HG03521 (cell line): Measurements from ENCODE around the gene IL1RN.
"Not testable (repeated sequence)": the region's sequence is repeated elsewhere in the genome, so short reads cannot be mapped to it uniquely, and the experiment has no call there.

Source experiments
- ATAC-seq: cut with Tn5 transposase; IDR thresholded peaks from one replicate; pipeline ENCODE4 v1.9.1; 2021; ENCODE audit warnings: mild to moderate bottlenecking, moderate library complexity; ENCODE audit not compliant: unreplicated experiment

The IL1RN gene

GRCh38 chr2:113126845-113127645 is at the start of gene IL1RN:
TSS of gene IL1RN (plus strand) at chr2:113127598. CDS start at chr2:113127625, 27 bp downstream.
- ATAC-seq: no peak

DNA sequence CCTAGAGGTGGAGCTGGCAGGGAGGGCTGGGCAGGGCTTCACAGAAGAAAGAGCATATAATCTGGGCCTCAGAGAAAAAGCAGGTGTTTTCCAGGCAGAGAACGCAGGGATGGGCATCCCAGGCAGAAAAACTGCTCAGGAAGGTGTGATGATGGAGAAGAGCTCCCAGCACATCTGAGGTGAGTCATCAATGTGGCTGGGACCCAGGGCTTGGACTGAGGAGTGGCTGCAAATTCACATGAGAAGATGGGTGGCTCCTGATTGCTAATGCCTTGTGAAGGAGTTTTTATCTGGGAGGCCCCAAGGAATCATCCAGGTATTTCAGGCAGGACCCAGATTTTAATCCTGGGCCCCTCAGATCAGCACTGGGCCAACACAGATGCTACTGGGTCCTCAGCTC is 49.5 kb upstream of the IL1RN start:
- ATAC-seq: no peak

GRCh38 chr2:113078350-113078839 is 49.0 kb upstream of the IL1RN start:
- ATAC-seq: no peak

- ATAC-seq: no peak
These were observed 48.3 kb upstream of the IL1RN start for GRCh38 chr2:113079131-113079530.

- no peak for ATAC-seq
These were observed 47.3 kb upstream of the IL1RN start for GRCh38 chr2:113080134-113080533.

- ATAC-seq: no peak
These were observed 45.7 kb upstream of the IL1RN start for GRCh38 chr2:113081488-113082210.

DNA sequence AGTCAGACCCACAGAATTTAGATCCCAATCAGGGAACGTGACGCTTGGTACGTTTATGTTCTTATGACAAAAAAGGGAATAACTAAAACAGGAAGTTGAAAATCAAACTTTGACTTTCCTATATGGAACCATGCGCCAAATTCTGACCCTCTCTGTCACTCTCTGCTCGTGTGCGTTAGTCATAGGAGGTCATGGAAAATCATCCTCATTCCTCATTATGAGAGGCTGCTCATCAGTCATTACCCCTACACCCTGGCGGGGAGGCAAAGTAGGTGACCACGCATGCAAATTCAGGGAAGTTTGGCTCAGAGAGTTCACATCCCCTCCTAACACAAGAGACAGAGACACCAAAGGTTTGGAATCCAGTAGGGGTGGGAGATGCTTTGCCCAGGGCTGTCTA is 44.1 kb upstream of the IL1RN start:
- ATAC-seq: no peak

GRCh38 chr2:113084249-113085000 is 43.0 kb upstream of the IL1RN start:
- no peak for ATAC-seq

GRCh38 chr2:113085542-113085941 is 41.9 kb upstream of the IL1RN start:
- no peak for ATAC-seq

- no peak for ATAC-seq
These were observed 39.0 kb upstream of the IL1RN start for GRCh38 chr2:113088213-113088992.

GRCh38 chr2:113089916-113090315 is 37.5 kb upstream of the IL1RN start:
- no peak for ATAC-seq

- ATAC-seq: no peak
These were observed 36.0 kb upstream of the IL1RN start for GRCh38 chr2:113091231-113091896.

DNA sequence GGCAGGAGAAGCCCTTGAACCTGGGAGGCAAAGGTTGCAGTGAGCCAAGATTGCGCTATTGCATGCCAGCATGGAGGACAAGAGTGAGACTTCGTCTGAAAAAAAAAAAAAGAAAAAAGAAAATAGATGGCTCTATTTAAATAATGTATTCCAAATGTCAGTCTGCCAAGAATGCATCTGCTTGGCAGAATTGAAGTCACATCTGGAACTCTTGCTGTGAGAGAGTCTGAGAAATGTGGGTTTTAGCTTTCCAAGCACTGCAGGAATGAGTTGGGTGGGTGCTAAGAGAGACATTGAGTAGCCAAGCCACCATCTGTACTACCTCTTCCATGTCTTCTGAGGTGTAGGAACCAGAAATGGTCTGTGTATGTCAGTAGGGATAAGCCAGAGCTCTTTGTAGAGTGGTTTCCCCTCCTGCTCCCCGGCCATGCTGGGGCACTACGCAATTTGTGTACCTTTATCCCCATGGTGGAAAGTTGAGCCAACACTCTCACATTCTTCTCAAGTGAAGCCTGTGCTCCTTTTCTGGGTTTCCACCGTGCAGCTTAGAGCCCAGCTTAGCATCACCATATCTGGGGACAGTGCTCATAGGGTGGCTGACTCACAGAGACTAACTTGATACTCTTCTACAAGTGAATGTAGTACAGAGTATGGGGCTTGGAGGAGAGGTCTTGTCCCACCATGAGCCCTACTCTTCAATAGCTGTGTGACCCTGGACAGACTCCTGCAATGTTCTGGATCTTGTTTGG is 34.4 kb upstream of the IL1RN start:
- no peak for ATAC-seq

- ATAC-seq: no peak
These were observed 33.8 kb upstream of the IL1RN start for GRCh38 chr2:113093613-113093977.

GRCh38 chr2:113096306-113096705 is 31.1 kb upstream of the IL1RN start:
- not testable (repeated sequence) for ATAC-seq

GRCh38 chr2:113096842-113097618 is 30.4 kb upstream of the IL1RN start:
- ATAC-seq: not testable (repeated sequence)

- ATAC-seq: no peak
These were observed 29.4 kb upstream of the IL1RN start for GRCh38 chr2:113098041-113098440.

DNA sequence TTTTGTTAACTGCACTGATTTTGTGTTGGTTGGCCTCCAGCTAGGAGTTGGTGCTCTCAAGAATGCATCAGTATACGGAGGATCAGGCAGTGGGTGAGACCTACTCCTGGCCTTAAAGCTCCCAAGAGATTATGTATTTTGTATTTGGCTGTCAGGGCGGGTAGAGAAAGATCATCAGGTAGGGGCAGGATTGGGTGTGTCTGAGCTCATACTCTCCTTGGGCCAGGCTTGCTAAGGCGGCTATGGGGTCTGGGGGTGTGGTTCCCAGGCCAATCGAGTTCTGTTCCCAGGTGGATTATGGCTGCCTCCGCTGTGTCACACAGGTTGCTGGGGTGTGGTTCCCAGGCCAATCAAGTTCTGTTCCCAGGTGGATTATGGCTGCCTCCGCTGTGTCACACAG is 28.9 kb upstream of the IL1RN start:
- no peak for ATAC-seq

DNA sequence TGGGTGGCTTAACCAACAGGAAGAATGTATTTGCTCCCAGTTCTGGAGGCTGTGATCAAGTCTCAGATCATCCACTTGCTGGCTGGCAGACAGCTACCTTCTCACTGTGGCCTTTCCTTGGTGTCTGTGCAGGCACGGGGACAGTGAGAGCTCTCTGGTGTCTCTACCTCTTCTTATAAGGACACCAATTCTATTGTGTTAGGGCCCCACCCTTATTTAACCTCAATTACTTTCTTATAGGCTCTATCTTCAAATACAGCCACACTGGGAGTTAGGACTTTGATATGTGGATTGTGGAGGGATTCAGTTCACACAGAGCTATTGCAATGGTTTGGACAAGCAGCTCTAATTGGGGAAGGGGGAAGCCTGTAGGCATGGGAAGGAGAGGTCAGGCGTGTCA is 25.3 kb upstream of the IL1RN start:
- no peak for ATAC-seq
